HEK293 (cell line): Measurements from ENCODE around the gene PHKA2.

ENCODE experiments used
- CTCF ChIA-PET: fragments of 350-600 bp; formaldehyde crosslinking; extraction: SDS; loops from one replicate; lab custom pipeline; 2021; ENCODE audit warnings: antibody characterized with exemption; lab: Yijun Ruan, JAX
- POLR2A ChIA-PET: fragments of 300-600 bp; formaldehyde crosslinking; extraction: SDS; loops from one replicate; lab custom pipeline; 2020; ENCODE audit warnings: antibody characterized with exemption, inconsistent platforms; lab: Yijun Ruan, JAX
- H3K27ac ChIP-seq: fragments of 200-500 bp; sonication (Bioruptor generic); 2 replicates; pipeline ENCODE4 v1.5.1; 2014; ENCODE audit warnings: low read depth, low read length, control low read depth, inconsistent platforms; ENCODE audit errors: extremely low read depth
- H3K36me3 ChIP-seq, 2 experiments: fragments of 200-500 bp in 1 of 2; sonication (Bioruptor generic) in 1 of 2; 1 replicate in 1 of 2; 2 replicates in 1 of 2; pipeline ENCODE4 v1.5.1; 2014 to 2017; ENCODE audit warnings: inconsistent platforms in 2 of 2, low read length in 2 of 2; ENCODE audit not compliant: control insufficient read depth in 2 of 2, insufficient read depth in 1 of 2
- H3K4me1 ChIP-seq: fragments of 200-500 bp; sonication (Bioruptor generic); 2 replicates; pipeline ENCODE4 v1.5.1; 2014; ENCODE audit warnings: mild to moderate bottlenecking, low read length, inconsistent platforms; ENCODE audit not compliant: control insufficient read depth, insufficient read depth
- H3K4me3 ChIP-seq: 2 replicates; pipeline ENCODE4 v1.5.1; 2011; ENCODE audit warnings: low read depth, mild to moderate bottlenecking, control low read depth, low read length, moderate library complexity
- H3K9me3 ChIP-seq: fragments of 200-500 bp; sonication (Bioruptor generic); 2 replicates; pipeline ENCODE4 v1.5.1; 2014; ENCODE audit warnings: low read depth, low read length, inconsistent platforms; ENCODE audit not compliant: control insufficient read depth, insufficient read depth
- HOXA7 ChIP-seq: sonication (generic); formaldehyde crosslinking; IDR thresholded peaks from 2 replicates; pipeline ENCODE4 v1.8.1; 2022; ENCODE audit warnings: missing genetic modification reagents, borderline replicate concordance
- INSM2 ChIP-seq: fragments of 450-650 bp; formaldehyde crosslinking; IDR thresholded peaks from 2 replicates; pipeline ENCODE4 v1.5.1; 2016; ENCODE audit warnings: missing biosample characterization, missing genetic modification characterization
- OSR2 ChIP-seq: fragments of 450-650 bp; formaldehyde crosslinking; IDR thresholded peaks from 2 replicates; pipeline ENCODE4 v1.5.1; 2016; ENCODE audit warnings: missing biosample characterization, missing genetic modification characterization
- PRDM4 ChIP-seq: fragments of 450-650 bp; formaldehyde crosslinking; IDR thresholded peaks from 2 replicates; pipeline ENCODE4 v1.5.1; 2017; ENCODE audit warnings: missing biosample characterization, missing genetic modification characterization
- SETDB1 ChIP-seq: IDR thresholded peaks from one replicate; pipeline ENCODE4 v1.6.1; 2017; ENCODE audit warnings: mild to moderate bottlenecking, low read length, moderate library complexity, mixed read lengths; ENCODE audit not compliant: insufficient read length
- YY2 ChIP-seq: fragments of 450-650 bp; formaldehyde crosslinking; IDR thresholded peaks from 2 replicates; pipeline ENCODE4 v1.5.1; 2016; ENCODE audit warnings: missing biosample characterization, missing genetic modification characterization
- ZBTB11 ChIP-seq: fragments of 450-650 bp; formaldehyde crosslinking; conservative IDR thresholded peaks from 2 replicates; pipeline ENCODE4 v1.5.1; 2016; ENCODE audit warnings: low read depth, missing biosample characterization, missing genetic modification characterization
- ZFP3 ChIP-seq: fragments of 450-650 bp; formaldehyde crosslinking; IDR thresholded peaks from 2 replicates; pipeline ENCODE4 v1.5.1; 2016; ENCODE audit warnings: low read depth, missing biosample characterization, missing genetic modification characterization
- ZNF121 ChIP-seq: fragments of 450-650 bp; formaldehyde crosslinking; IDR thresholded peaks from 2 replicates; pipeline ENCODE4 v1.5.1; 2016; ENCODE audit warnings: missing biosample characterization, missing genetic modification characterization
- ZNF155 ChIP-seq: fragments of 450-650 bp; formaldehyde crosslinking; IDR thresholded peaks from 2 replicates; pipeline ENCODE4 v1.5.1; 2016; ENCODE audit warnings: missing biosample characterization, missing genetic modification characterization
- ZNF174 ChIP-seq: fragments of 450-650 bp; formaldehyde crosslinking; IDR thresholded peaks from 2 replicates; pipeline ENCODE4 v1.5.0; 2017; ENCODE audit warnings: missing biosample characterization, mild to moderate bottlenecking, missing genetic modification characterization
- ZNF175 ChIP-seq: fragments of 450-650 bp; formaldehyde crosslinking; IDR thresholded peaks from 2 replicates; pipeline ENCODE4 v1.5.1; 2016; ENCODE audit warnings: missing biosample characterization, missing genetic modification characterization
- ZNF391 ChIP-seq: fragments of 450-650 bp; formaldehyde crosslinking; IDR thresholded peaks from 2 replicates; pipeline ENCODE4 v1.5.1; 2016; ENCODE audit warnings: low read depth, missing biosample characterization, missing genetic modification characterization, borderline replicate concordance
- ZNF416 ChIP-seq: fragments of 450-650 bp; formaldehyde crosslinking; IDR thresholded peaks from 2 replicates; pipeline ENCODE4 v1.5.1; 2016; ENCODE audit warnings: missing biosample characterization, missing genetic modification characterization
- ZNF449 ChIP-seq: fragments of 450-650 bp; formaldehyde crosslinking; IDR thresholded peaks from 2 replicates; pipeline ENCODE4 v1.5.1; 2017; ENCODE audit warnings: missing biosample characterization, mild to moderate bottlenecking, missing genetic modification characterization, moderate library complexity
- ZNF501 ChIP-seq: fragments of 450-650 bp; formaldehyde crosslinking; IDR thresholded peaks from 2 replicates; pipeline ENCODE4 v1.5.1; 2016; ENCODE audit warnings: missing biosample characterization, missing genetic modification characterization
- ZNF530 ChIP-seq: fragments of 450-650 bp; formaldehyde crosslinking; IDR thresholded peaks from 2 replicates; pipeline ENCODE4 v1.5.1; 2016; ENCODE audit warnings: low read depth, missing biosample characterization, missing genetic modification characterization
- ZNF561 ChIP-seq: fragments of 450-650 bp; IDR thresholded peaks from 2 replicates; pipeline ENCODE4 v1.5.1; 2018; ENCODE audit warnings: missing biosample characterization, missing genetic modification characterization, borderline replicate concordance
- ZNF654 ChIP-seq: fragments of 450-650 bp; formaldehyde crosslinking; IDR thresholded peaks from 2 replicates; pipeline ENCODE4 v1.5.1; 2016; ENCODE audit warnings: low read depth, missing biosample characterization, missing genetic modification characterization
- ZSCAN23 ChIP-seq: fragments of 450-650 bp; formaldehyde crosslinking; IDR thresholded peaks from 2 replicates; pipeline ENCODE4 v1.5.1; 2016; ENCODE audit warnings: missing biosample characterization, missing genetic modification characterization
- ZSCAN4 ChIP-seq: fragments of 450-650 bp; formaldehyde crosslinking; IDR thresholded peaks from 2 replicates; pipeline ENCODE4 v1.5.1; 2017; ENCODE audit warnings: missing biosample characterization, missing genetic modification characterization

The PHKA2 gene

GRCh38 chrX:18900401-18900976 lies 83.4 kb downstream of the PHKA2 start:
- no peak overlapping the region for H3K4me3 ChIP-seq
- no peaks in the 10 kb centered on the region for H3K9me3 ChIP-seq
- TF ChIP-seq ZFP3 (tag by site-specific recombination), result no peak
- no peak for TF ChIP-seq ZNF391
- TF ChIP-seq YY2 (tag by site-specific recombination), result no peak
- no peak for TF ChIP-seq ZBTB11 (tag by site-specific recombination)
- no peak for TF ChIP-seq ZSCAN4
- TF ChIP-seq HOXA7 (CRISPR knock-in tag), result no peak
- no peak for TF ChIP-seq OSR2
- ChIA-PET POLR2A (no interaction called here), CTCF (no interaction called here)
- no peaks in the 10 kb centered on the region for H3K4me1 ChIP-seq
- peaks cover 0 to 55% of the 10 kb centered on the region in 2 experiments; a peak in 2 of 3 replicates for H3K36me3 ChIP-seq
- no peak overlapping the region for H3K27ac ChIP-seq

- no peaks in the 10 kb centered on the region for H3K4me1 ChIP-seq
Observed at GRCh38 chrX:18899796-18900380, 84.0 kb downstream of the PHKA2 start.

GRCh38 chrX:18898492-18898891 lies 85.4 kb downstream of the PHKA2 start:
- no peak overlapping the region for H3K27ac ChIP-seq
- POLR2A ChIA-PET, result no interaction called here
- no peaks in the 10 kb centered on the region for H3K4me1 ChIP-seq
- peaks cover 0 to 57% of the 10 kb centered on the region in 2 experiments; a peak in 2 of 3 replicates for H3K36me3 ChIP-seq
- H3K4me3 ChIP-seq, result no peak overlapping the region
- CTCF ChIA-PET, result interaction anchor here (1.1 to 1.2 kb wide), 2 partner anchors 96 to 151 kb away, joined by 3 to 5 read pairs; no protein-coding TSS in a partner anchor
- no peaks in the 10 kb centered on the region for H3K9me3 ChIP-seq
- TF ChIP-seq ZNF155 (tag by site-specific recombination) (no peak), ZNF416 (no peak), ZSCAN23 (tag by site-specific recombination) (no peak), ZNF561 (tag by site-specific recombination) (no peak), PRDM4 (tag by site-specific recombination) (no peak), INSM2 (tag by site-specific recombination) (no peak), ZNF175 (no peak), ZNF174 (tag by site-specific recombination) (no peak)

More at GRCh38 chrX:18899796-18900380, 84.0 kb downstream of the PHKA2 start:
- Histone ChIP-seq H3K36me3 (peaks cover 0 to 55% of the 10 kb centered on the region in 2 experiments; a peak in 2 of 3 replicates), H3K4me3 (no peak overlapping the region), H3K27ac (no peak overlapping the region), H3K9me3 (no peaks in the 10 kb centered on the region)
- ChIA-PET POLR2A (no interaction called here), CTCF (interaction anchor here (1.2 kb wide), 1 partner anchor 94 kb away, joined by 5 read pairs; no protein-coding TSS in a partner anchor)
- TF ChIP-seq ZNF121, result no peak
- no peak for TF ChIP-seq ZNF449
- TF ChIP-seq ZNF530 (tag by site-specific recombination), result no peak
- no peak for TF ChIP-seq ZNF501 (tag by site-specific recombination)
- TF ChIP-seq ZNF654, result peak; percentile 37
- no peak for TF ChIP-seq SETDB1
